Panc1 (cell line): ENCODE measurements around the gene SGCG. TPM values are rescaled to one million over a fixed set of nuclear protein-coding genes. Genes with fewer than 3 reads are reported as not detected.

Experiments used
- ATAC-seq: fragments of 200-7000 bp; cut with Tn5 transposase; 2 replicates; pipeline ENCODE4 v1.9.1; 2020; ENCODE audit warnings: mild to moderate bottlenecking, moderate library complexity
- BruUV-seq: library from RNA; stranded (reverse); fragments of 400-500 nt; replicated peaks from 2 replicates; lab custom pipeline; 2021; lab: Mats Ljungman, UMichigan
- CTCF ChIA-PET: fragments of 300-600 bp; sonication (Branson Sonifier 250); formaldehyde crosslinking; loops from one replicate; lab custom pipeline; 2022; ENCODE audit warnings: antibody characterized with exemption; lab: Charles Lee
- POLR2A ChIA-PET: fragments of 300-600 bp; sonication (Branson Sonifier 250); formaldehyde crosslinking; loops from one replicate; lab custom pipeline; 2022; ENCODE audit warnings: antibody characterized with exemption; lab: Charles Lee
- DNase-seq: peaks from one replicate; pipeline ENCODE4 v3.0.0-alpha.2; 2010; ENCODE audit warnings: low read depth, low spot score
- H3K27ac ChIP-seq: 2 replicates; pipeline ENCODE4 v1.5.1; 2011; ENCODE audit warnings: mild to moderate bottlenecking, low read length, inconsistent platforms
- H3K27me3 ChIP-seq: fragments of 200-500 bp; sonication (Bioruptor generic); 2 replicates; pipeline ENCODE4 v1.6.0; 2014; ENCODE audit warnings: low read length, inconsistent platforms; ENCODE audit not compliant: control insufficient read depth, insufficient read depth
- H3K36me3 ChIP-seq: fragments of 200-500 bp; sonication (Bioruptor generic); 2 replicates; pipeline ENCODE4 v1.5.1; 2014; ENCODE audit warnings: inconsistent platforms, mild to moderate bottlenecking, low read length, moderate library complexity; ENCODE audit not compliant: control insufficient read depth, insufficient read depth
- H3K4me1 ChIP-seq: 2 replicates; pipeline ENCODE4 v1.5.1; 2011; ENCODE audit warnings: inconsistent platforms, mild to moderate bottlenecking, low read length, moderate library complexity; ENCODE audit not compliant: control insufficient read depth, insufficient read depth
- H3K4me3 ChIP-seq, 2 experiments: 2 replicates each; pipeline ENCODE4 v1.5.1; 2011 to 2012; ENCODE audit warnings: low read depth in 2 of 2, low read length in 2 of 2, mild to moderate bottlenecking in 2 of 2, inconsistent platforms in 1 of 2, moderate library complexity in 1 of 2
- H3K9me3 ChIP-seq: fragments of 200-500 bp; sonication (Bioruptor generic); 2 replicates; pipeline ENCODE4 v1.5.1; 2014; ENCODE audit warnings: low read depth, mild to moderate bottlenecking, inconsistent platforms, low read length, moderate library complexity; ENCODE audit not compliant: control insufficient read depth, insufficient read depth
- CTCF ChIP-seq: fragments of 450-650 bp; IDR thresholded peaks from 2 replicates; pipeline ENCODE4 v1.5.1; 2017; ENCODE audit warnings: mild to moderate bottlenecking
- POLR2AphosphoS5 ChIP-seq: IDR thresholded peaks from 2 replicates; pipeline ENCODE4 v1.6.1; 2012; ENCODE audit warnings: mild to moderate bottlenecking, low read depth, low read length, moderate library complexity
- REST ChIP-seq, 2 experiments: IDR thresholded peaks; 2 replicates each; pipeline ENCODE4 v1.6.1; 2011 to 2012; ENCODE audit warnings: low read depth in 2 of 2, control low read depth in 1 of 2, low read length in 1 of 2, mild to moderate bottlenecking in 1 of 2, moderate library complexity in 1 of 2; ENCODE audit not compliant: insufficient read depth in 1 of 2
- SIN3A ChIP-seq: IDR thresholded peaks from 2 replicates; pipeline ENCODE4 v1.6.1; 2012; ENCODE audit warnings: low read depth, mild to moderate bottlenecking, low read length, moderate library complexity, borderline replicate concordance; ENCODE audit not compliant: insufficient read depth
- TCF7L2 ChIP-seq: IDR thresholded peaks from 2 replicates; pipeline ENCODE4 v1.6.1; 2011; ENCODE audit warnings: mild to moderate bottlenecking, low read depth, low read length, inconsistent platforms
- in situ Hi-C: cut with HindIII; loops from 2 replicates; pipeline ENCODE4 v1.10.0; 2016; ENCODE audit warnings: low sequenced_read_pairs, low pct_unique_long_range_greater_than_20kb
- intact Hi-C: fragments of 100-400 bp; cut with micrococcal nuclease; formaldehyde crosslinking; loops from one replicate; pipeline ENCODE4 v1.10.0; 2022; ENCODE audit not compliant: unreplicated experiment
- total RNA-seq: library from RNA; stranded (reverse); gene quantifications from one replicate; pipeline ENCODE4 v1.2.1, GENCODE V29; 2021; ENCODE audit not compliant: unreplicated experiment

SGCG gene
- total RNA-seq, 1 experiment from 2014 or later: not detected

GRCh38 chr13:23347601-23348000 lies 166.8 kb downstream of the SGCG start:
- H3K4me1 ChIP-seq: no peaks in the 10 kb centered on the region
- BruUV-seq: no TSS peak
- H3K27me3 ChIP-seq: no peaks in the 10 kb centered on the region
- TF ChIP-seq REST (IDR thresholded peaks at IDR 0.05; ENCODE audit: insufficient read depth in 1 of 2, low read depth in 2 of 2, low read length in 1 of 2) (no peak), POLR2AphosphoS5 (no peak), TCF7L2 (no peak), SIN3A (no peak), CTCF (no peak)
- in situ Hi-C loops: no loop called here
- POLR2A ChIA-PET: no interaction called here
- no peak for DNase-seq
- CTCF ChIA-PET: no interaction called here
- H3K9me3 ChIP-seq: no peaks in the 10 kb centered on the region
- H3K27ac ChIP-seq: no peak overlapping the region
- no peak overlapping the region for H3K4me3 ChIP-seq
- intact Hi-C loops: no loop called here
- H3K36me3 ChIP-seq: no peaks in the 10 kb centered on the region; the same call in 1 of the 2 replicates
- ATAC-seq: no peak

GRCh38 chr13:23348262-23349127 lies 167.7 kb downstream of the SGCG start:
- no peaks in the 10 kb centered on the region; the same call in 1 of the 2 replicates for H3K36me3 ChIP-seq
- no peak for ATAC-seq
- no peak for DNase-seq
- no peak overlapping the region for H3K4me3 ChIP-seq
- no peaks in the 10 kb centered on the region for H3K27me3 ChIP-seq
- no TSS peak for BruUV-seq
- CTCF ChIA-PET: no interaction called here
- POLR2A ChIA-PET: no interaction called here
- in situ Hi-C loops (no loop called here), intact Hi-C loops (no loop called here)
- TF ChIP-seq SIN3A (no peak), POLR2AphosphoS5 (no peak), CTCF (peak; percentile 14; the same call in 1 of the 2 replicates), REST (IDR thresholded peaks at IDR 0.05; ENCODE audit: insufficient read depth in 1 of 2, low read depth in 2 of 2, low read length in 1 of 2) (no peak), TCF7L2 (no peak)
- no peaks in the 10 kb centered on the region for H3K4me1 ChIP-seq
- no peak overlapping the region for H3K27ac ChIP-seq
- H3K9me3 ChIP-seq: no peaks in the 10 kb centered on the region
